CD4-positive, alpha-beta T cell treated with Interleukin-4 for 4 hours (primary cell): Measurements from ENCODE around the gene DCK.

Experiments used
- DNase-seq: peaks from one replicate; pipeline ENCODE4 v3.0.0-alpha.2; 2020

DCK gene

DNA sequence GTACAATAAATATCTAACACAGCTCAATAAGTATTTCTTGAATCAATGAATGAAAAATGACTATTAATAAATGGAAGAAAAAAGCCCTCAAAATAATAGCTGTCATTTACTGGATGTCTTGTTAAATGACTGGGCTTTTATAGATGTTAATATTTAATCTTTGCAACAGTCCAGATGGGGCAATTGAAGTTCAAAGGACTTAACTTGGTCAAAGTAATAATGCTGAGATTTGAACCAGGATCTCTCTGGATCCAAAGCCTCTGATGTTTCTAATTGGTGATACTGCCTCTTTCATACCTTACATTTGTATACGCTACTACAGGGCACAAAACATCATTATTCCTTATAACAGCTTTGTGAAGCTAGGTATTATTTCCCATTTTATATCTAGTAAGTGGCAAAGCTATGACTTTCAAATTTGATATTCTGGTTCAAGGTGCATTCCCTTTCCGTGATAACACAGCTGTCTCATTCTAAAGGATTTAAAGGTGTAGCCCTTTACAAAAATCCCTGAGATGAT, 72.6 kb downstream of the DCK start:
- DNase-seq, result no peak

DNA sequence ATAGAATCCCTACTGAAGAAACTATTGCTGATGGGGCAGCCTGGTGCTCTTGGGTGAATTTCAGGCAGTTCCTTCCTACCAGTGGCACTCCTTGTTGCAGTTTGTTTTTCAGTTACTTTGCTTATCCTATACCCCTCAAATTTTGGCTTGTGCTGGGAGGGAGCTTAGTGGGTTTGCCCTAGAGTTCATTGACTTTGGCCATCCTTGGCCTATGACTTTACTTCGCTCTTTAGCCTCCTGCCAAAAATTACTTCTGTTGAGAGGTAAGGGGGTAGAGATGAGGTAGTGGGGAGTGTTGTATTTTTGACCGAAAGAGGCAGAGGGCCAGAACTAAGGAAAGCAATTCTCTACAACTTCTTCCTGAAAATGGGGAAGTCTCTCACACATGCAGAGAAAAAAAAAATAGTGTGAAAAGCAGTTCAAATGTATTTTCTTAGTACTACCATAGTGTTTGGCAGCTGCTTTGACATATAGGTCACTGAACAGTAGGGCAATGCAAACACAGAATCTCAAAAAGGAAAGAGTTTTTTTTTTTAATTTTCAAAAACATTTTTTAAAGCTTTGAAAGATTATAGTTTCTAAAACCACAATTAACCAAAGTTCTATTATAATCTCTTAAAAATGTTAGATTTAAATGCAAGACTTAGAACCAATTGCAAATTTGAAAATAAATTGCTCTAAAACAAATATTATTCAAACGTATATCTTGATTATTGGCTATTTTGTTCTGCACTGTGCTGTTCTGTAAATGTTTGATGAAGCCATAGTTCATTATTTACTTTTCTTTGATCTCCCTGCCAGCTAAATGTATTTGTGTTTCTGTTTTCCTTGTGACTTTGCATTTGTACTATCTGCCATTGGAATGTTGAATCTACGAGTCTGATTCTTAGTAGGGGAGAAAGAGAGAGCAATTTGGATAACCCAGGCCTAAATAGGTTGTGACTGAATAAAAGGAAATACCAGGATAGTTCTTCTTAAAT, 73.6 kb downstream of the DCK start:
- no peak for DNase-seq

DNA sequence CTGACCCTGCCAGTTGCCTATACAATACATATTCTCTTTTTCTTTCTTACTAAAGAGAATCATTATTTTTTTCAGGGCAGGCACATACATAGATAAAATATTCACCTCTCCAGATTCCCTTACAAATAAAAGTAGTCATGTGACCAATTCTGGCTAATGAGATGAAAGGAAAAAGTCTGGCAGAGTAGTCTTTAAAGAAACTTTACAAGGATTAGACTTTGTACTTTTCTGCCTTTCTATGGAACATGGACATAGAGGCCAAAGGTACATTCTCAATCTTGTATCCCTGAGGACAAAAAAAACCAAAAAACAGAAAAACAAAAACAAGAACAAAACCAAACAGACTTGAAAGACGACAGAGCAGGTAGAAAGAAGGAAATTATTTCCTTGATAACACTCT, 75.6 kb downstream of the DCK start:
- no peak for DNase-seq

DNA sequence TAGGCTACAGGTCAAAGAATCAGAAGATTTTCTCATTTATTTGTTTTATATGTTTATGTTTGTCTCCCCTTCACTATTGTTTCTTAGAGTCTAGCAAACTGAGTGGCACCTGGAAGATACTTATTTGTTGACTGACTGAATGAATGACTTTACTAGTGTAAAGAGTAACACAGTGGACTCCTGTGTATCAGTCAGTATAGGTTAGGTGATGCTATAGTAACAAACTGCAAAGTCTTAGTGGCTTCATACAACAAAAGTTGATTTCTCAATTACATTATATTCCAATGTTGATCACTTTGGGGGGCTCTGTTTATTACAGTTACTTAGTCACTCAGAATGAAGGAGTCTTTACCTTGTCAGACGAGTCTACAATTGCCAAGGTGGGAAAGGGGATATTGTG, 76.6 kb downstream of the DCK start:
- no peak for DNase-seq

GRCh38 chr4:71074452-71075299, 81.2 kb downstream of the DCK start:
- no peak for DNase-seq
